Measurements from ENCODE around the gene CBX5.
A peak's percentile ranks its signal among the peaks of the same experiment; 100 is the strongest.

Gene CBX5

DNA sequence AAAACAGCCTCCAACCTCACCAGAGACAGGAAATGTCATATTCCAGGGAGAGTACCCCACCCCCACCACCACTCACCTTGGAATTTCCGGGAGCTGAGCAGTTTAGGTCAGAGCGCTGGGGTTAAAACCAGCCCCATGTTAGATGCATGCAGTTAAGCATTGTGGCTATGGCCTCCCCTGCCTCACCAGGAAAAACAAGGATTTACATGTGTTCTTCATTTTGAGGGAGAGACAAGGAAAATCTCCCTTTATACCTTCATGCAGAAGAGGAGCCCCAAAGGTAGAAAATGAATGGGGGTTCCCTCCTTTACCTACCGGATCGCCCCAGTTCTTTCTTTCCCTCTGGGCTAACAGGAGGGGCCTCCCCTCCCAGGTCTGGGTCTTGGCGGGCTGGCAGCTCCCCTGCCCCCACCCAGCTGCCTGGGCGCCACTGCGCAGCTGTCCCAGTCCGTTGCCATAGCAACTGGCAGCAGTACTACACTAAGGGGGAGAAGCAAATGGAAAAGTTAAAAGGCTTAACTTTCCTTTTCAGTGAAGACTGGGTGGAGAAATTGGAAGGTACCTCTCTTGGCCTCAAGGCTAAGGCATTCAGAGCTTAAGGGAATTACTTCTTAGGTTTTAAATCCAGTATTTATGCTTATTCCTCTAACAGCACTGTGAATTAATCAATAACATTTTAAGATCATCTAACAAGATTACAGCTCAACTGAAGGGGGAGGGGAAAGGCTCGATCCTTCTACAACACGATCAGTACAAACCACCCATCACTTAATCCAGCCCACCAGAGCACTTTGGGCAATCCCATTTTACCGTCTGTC lies 20.5 kb downstream of the CBX5 start:
- Histone ChIP-seq H3K4me3 (ENCODE audit: low read depth, low read length) (peak overlapping the region; percentile 68), H3K9me3 (no peaks in the 10 kb centered on the region), H3K27me3 (no peaks in the 10 kb centered on the region), H3K4me1 (peaks cover 37% of the 10 kb centered on the region), H3K36me3 (peaks cover 29% of the 10 kb centered on the region)
- TF ChIP-seq, protein P1, sequence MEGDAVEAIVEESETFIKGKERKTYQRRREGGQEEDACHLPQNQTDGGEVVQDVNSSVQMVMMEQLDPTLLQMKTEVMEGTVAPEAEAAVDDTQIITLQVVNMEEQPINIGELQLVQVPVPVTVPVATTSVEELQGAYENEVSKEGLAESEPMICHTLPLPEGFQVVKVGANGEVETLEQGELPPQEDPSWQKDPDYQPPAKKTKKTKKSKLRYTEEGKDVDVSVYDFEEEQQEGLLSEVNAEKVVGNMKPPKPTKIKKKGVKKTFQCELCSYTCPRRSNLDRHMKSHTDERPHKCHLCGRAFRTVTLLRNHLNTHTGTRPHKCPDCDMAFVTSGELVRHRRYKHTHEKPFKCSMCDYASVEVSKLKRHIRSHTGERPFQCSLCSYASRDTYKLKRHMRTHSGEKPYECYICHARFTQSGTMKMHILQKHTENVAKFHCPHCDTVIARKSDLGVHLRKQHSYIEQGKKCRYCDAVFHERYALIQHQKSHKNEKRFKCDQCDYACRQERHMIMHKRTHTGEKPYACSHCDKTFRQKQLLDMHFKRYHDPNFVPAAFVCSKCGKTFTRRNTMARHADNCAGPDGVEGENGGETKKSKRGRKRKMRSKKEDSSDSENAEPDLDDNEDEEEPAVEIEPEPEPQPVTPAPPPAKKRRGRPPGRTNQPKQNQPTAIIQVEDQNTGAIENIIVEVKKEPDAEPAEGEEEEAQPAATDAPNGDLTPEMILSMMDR (IDR thresholded peaks at IDR 0.05; ENCODE audit: low read depth, low read length), result no peak
- peak; percentile 95 for DNase-seq

DNA sequence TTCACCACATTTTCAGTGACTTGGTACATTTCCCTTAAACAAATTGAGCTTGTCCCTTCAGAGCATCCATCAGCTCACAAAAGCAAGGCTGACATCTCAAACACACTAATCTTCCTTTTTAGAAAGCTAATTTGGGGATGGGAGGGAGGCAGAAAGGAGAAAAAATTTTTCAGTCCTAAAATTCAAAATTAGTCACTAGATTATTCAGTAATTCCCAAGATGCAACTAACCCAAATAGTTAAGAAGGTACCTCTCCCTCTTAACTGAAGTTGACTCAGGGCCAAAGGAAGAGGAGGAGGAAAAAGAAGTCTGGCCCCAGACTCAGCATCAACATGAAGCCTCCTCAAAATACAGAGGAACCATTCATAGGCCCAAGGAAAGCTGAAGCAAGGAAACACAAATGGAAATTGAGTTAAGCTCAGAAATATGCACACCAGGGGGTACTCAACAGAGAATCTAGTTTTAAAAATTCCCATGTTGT lies 21.7 kb downstream of the CBX5 start:
- Histone ChIP-seq H3K4me3 (ENCODE audit: low read depth, low read length) (peak overlapping the region; percentile 68), H3K9me3 (no peaks in the 10 kb centered on the region), H3K36me3 (peaks cover 40% of the 10 kb centered on the region), H3K4me1 (peaks cover 31% of the 10 kb centered on the region), H3K27me3 (no peaks in the 10 kb centered on the region)
- TF ChIP-seq, protein P1 (IDR thresholded peaks at IDR 0.05; ENCODE audit: low read depth, low read length), result no peak
- DNase-seq, result no peak

DNA sequence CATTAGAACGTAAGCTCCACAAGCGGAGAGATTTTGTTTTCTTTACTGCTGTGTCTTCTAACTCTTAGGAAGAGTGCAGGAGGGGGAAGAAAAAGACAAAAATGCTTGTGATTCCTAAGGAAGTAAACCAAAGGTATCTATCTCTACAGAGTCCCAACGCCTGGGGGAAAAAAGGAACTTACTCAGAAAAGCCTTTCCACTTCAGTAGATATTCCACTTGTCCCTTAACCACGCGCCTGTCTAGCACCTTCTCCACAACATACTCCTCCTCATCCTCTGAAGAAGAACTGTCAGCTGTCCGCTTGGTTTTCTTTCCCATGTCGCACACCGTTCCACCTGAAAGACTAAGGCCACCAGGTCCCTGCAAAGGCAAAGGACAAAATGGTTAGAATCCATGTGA lies 22.6 kb downstream of the CBX5 start:
- Histone ChIP-seq H3K4me1 (peaks cover 23% of the 10 kb centered on the region), H3K4me3 (ENCODE audit: low read depth, low read length) (no peak overlapping the region), H3K36me3 (peaks cover 47% of the 10 kb centered on the region), H3K27me3 (no peaks in the 10 kb centered on the region), H3K9me3 (no peaks in the 10 kb centered on the region)
- DNase-seq, result no peak
- TF ChIP-seq, protein P1 (IDR thresholded peaks at IDR 0.05; ENCODE audit: low read depth, low read length), result no peak

DNA sequence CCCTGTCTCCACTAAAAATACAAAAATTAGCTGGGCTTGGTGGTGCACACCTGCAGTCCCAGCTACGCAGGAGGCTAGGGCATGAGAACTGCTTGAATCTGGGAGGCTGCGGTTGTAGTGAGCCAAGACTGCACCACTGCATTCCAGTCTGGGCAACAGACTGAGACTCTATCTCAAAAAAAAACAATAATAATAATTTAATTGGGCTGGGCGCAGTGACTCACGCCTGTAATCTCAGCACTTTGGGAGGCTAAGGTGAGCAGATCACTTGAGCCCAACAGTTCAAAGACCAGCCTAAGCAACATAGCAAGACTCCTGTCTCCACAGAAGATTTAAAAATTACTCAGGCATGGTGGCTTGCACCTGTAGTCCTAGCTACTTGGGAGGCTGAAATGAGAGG lies 26.7 kb downstream of the CBX5 start:
- peaks cover 18% of the 10 kb centered on the region for H3K4me1 ChIP-seq
- no peaks in the 10 kb centered on the region for H3K27me3 ChIP-seq
- peaks cover 76% of the 10 kb centered on the region for H3K36me3 ChIP-seq
- H3K4me3 ChIP-seq (ENCODE audit: low read depth, low read length), result no peak overlapping the region
- no peaks in the 10 kb centered on the region for H3K9me3 ChIP-seq
- TF ChIP-seq, protein P1 (IDR thresholded peaks at IDR 0.05; ENCODE audit: low read depth, low read length), result no peak
- no peak for DNase-seq

DNA sequence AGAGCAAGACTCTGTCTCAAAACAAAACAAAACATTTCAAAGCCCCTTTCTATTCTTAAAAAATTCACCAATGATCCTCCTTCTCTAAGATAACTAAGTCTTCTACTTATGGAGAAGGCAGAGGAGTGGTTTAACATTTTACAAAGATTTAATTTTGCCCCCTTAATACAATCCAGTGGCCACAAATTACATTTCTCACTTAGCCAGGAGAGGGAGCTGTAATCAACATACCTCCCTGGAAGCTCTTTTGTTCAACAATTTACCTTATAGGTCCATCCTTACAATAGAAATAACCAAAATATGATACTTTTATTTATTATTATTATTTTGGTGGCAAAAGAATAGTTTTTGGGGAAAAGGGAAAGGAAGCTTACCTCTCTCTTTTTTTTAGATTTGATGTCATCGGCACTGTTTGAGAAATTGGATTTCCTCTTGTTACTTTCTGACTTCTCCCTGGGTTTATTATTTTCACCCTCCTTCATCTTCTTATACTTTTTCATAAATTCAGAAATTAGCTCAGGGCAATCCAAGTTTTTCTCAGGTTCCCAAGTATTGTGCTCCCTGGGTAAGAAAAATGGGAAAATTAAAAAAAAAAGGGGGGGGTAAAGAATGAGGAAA lies 28.1 kb downstream of the CBX5 start:
- H3K4me3 ChIP-seq (ENCODE audit: low read depth, low read length), result no peak overlapping the region
- TF ChIP-seq, protein P1 (IDR thresholded peaks at IDR 0.05; ENCODE audit: low read depth, low read length), result peak; percentile 78
- DNase-seq, result no peak
- H3K36me3 ChIP-seq, result peaks cover 81% of the 10 kb centered on the region
- no peaks in the 10 kb centered on the region for H3K27me3 ChIP-seq
- H3K4me1 ChIP-seq, result peaks cover 10% of the 10 kb centered on the region
- no peaks in the 10 kb centered on the region for H3K9me3 ChIP-seq

DNA sequence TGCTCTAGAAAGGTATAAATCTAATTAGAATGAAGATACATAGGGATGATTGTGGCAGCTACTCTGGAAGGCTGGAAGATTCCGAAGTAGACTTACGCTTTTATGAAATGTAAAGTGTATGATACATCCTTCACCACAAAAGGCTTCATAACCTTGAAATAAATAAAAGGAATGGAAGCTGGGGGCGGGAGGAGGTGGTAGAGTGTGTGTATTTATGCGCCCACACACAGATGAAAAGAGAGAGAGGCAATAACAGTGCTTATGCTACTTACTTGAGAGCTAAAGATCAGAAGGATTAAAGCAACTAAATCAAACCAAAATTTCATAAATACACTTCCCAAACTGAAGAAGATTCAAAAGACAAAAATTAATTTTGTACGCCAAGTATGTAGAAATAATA lies 30.4 kb downstream of the CBX5 start:
- Histone ChIP-seq H3K4me1 (peaks cover 10% of the 10 kb centered on the region), H3K27me3 (no peaks in the 10 kb centered on the region), H3K4me3 (ENCODE audit: low read depth, low read length) (no peak overlapping the region), H3K9me3 (no peaks in the 10 kb centered on the region), H3K36me3 (peaks cover 76% of the 10 kb centered on the region)
- TF ChIP-seq, protein P1 (IDR thresholded peaks at IDR 0.05; ENCODE audit: low read depth, low read length), result no peak
- no peak for DNase-seq

All from BE2C (cell line).